ENCODE measurements around the gene ESRP2. TPM values are rescaled to one million over a fixed set of nuclear protein-coding genes. Genes with fewer than 3 reads are reported as not detected.

Gene ESRP2
- total RNA-seq, 1 experiment from 2014 or later: 27.0 TPM

DNA sequence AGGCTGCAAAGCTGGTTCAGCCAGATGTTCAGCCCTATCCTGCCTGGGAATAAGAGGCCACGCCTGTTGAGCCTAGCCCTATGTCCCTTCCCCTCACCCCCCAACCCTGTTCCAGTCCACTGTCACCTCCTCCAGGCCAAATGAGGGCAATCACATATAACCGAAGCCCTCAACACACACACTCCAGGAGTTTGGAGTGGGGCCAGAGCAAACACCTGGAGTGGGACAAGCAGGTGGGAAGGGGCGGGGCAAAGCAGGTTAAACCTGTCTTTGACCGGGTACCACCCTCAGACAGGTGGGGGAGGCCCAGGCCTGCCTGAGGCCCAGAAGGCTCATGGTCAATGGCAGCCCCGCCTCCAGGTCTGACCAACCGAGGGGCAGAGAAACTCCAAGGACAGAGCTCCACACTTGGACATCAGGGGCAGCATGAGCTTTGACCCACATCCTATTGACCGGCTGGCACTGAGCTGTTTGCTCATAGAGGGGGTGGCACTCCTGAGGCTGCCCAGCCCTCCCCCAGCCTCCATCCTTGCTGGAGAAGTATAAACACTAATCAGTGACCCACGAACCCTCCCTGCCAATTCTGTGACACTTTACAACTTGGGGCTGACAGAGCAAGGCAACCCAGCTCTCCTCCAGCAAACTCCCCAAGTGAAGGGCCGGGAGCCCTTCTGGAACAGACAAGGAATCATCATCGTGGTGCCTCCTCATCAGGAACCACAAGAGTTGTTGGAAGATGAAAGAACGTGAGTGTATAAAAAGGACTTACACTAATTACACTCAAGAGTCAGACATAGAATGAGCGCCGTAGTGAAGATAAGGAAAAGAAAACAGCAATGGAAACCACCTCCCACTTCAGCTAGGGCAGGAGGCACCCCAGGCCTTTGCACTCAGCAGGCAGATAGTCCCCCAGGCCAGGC is 1.5 kb downstream of the ESRP2 start:
- TF ChIP-seq POLR2AphosphoS5 (IDR thresholded peaks at IDR 0.05; ENCODE audit: low read depth, low read length) (no peak), TCF7L2 (IDR thresholded peaks at IDR 0.05; ENCODE audit: low read depth, low read length) (no peak), SIN3A (IDR thresholded peaks at IDR 0.05; ENCODE audit: borderline replicate concordance, insufficient read depth, low read depth, low read length) (no peak)
- TF ChIP-seq, protein P1, sequence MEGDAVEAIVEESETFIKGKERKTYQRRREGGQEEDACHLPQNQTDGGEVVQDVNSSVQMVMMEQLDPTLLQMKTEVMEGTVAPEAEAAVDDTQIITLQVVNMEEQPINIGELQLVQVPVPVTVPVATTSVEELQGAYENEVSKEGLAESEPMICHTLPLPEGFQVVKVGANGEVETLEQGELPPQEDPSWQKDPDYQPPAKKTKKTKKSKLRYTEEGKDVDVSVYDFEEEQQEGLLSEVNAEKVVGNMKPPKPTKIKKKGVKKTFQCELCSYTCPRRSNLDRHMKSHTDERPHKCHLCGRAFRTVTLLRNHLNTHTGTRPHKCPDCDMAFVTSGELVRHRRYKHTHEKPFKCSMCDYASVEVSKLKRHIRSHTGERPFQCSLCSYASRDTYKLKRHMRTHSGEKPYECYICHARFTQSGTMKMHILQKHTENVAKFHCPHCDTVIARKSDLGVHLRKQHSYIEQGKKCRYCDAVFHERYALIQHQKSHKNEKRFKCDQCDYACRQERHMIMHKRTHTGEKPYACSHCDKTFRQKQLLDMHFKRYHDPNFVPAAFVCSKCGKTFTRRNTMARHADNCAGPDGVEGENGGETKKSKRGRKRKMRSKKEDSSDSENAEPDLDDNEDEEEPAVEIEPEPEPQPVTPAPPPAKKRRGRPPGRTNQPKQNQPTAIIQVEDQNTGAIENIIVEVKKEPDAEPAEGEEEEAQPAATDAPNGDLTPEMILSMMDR (IDR thresholded peaks at IDR 0.05): no peak
- TF ChIP-seq, protein P2, sequence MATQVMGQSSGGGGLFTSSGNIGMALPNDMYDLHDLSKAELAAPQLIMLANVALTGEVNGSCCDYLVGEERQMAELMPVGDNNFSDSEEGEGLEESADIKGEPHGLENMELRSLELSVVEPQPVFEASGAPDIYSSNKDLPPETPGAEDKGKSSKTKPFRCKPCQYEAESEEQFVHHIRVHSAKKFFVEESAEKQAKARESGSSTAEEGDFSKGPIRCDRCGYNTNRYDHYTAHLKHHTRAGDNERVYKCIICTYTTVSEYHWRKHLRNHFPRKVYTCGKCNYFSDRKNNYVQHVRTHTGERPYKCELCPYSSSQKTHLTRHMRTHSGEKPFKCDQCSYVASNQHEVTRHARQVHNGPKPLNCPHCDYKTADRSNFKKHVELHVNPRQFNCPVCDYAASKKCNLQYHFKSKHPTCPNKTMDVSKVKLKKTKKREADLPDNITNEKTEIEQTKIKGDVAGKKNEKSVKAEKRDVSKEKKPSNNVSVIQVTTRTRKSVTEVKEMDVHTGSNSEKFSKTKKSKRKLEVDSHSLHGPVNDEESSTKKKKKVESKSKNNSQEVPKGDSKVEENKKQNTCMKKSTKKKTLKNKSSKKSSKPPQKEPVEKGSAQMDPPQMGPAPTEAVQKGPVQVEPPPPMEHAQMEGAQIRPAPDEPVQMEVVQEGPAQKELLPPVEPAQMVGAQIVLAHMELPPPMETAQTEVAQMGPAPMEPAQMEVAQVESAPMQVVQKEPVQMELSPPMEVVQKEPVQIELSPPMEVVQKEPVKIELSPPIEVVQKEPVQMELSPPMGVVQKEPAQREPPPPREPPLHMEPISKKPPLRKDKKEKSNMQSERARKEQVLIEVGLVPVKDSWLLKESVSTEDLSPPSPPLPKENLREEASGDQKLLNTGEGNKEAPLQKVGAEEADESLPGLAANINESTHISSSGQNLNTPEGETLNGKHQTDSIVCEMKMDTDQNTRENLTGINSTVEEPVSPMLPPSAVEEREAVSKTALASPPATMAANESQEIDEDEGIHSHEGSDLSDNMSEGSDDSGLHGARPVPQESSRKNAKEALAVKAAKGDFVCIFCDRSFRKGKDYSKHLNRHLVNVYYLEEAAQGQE (IDR thresholded peaks at IDR 0.05; ENCODE audit: insufficient read depth in 1 of 2, low read depth in 2 of 2, low read length in 1 of 2): no peak
- in situ Hi-C loops (cut with HindIII; ENCODE audit: low pct_unique_long_range_greater_than_20kb, low sequenced_read_pairs) (no loop called here), intact Hi-C loops (cut with micrococcal nuclease; ENCODE audit: unreplicated experiment) (no loop called here)
- no peaks in the 10 kb centered on the region; the same call in 1 of the 2 replicates for H3K36me3 ChIP-seq (ENCODE audit: control insufficient read depth, insufficient read depth, low read length)
- H3K27me3 ChIP-seq (ENCODE audit: control insufficient read depth, insufficient read depth, low read length): no peaks in the 10 kb centered on the region
- peak overlapping the region; percentile 62 to 76 for H3K4me3 ChIP-seq (ENCODE audit: low read depth in 2 of 2, low read length in 2 of 2)
- no TSS peak for BruUV-seq (replicated peaks)
- peaks cover 8% of the 10 kb centered on the region for H3K4me1 ChIP-seq (ENCODE audit: control insufficient read depth, insufficient read depth, low read length)
- ChIA-PET CTCF (interaction anchor here (0.6 kb wide), 1 partner anchor 85 kb away, joined by 4 read pairs; no protein-coding TSS in a partner anchor), POLR2A (interaction anchor here (0.5 kb wide), 1 partner anchor 94 kb away, joined by 5 read pairs; no protein-coding TSS in a partner anchor)
- ATAC-seq (no peak), DNase-seq (ENCODE audit: low read depth, low spot score) (no peak)
- no peaks in the 10 kb centered on the region for H3K9me3 ChIP-seq (ENCODE audit: control insufficient read depth, insufficient read depth, low read depth, low read length)
- peak overlapping the region; percentile 71 for H3K27ac ChIP-seq (ENCODE audit: low read length)

DNA sequence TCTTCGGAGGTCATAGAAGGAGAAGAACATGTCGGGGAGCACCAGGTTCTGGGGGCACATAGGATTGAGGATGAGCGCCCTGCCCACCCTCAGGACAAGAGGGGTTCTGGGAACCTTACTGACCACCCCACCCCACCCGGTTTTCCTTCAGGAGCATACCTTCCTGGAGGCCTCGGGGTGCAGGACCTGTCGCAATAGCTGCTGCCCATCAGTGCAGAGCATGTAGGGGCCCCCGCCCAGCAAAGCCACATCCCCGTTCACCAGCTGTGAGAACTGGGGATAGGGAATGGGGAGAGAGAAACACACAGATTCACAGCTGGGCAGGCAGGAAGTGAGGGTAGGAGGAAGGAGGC is 2.1 kb downstream of the ESRP2 start:
- Histone ChIP-seq H3K36me3 (ENCODE audit: control insufficient read depth, insufficient read depth, low read length) (no peaks in the 10 kb centered on the region; the same call in 1 of the 2 replicates), H3K4me3 (ENCODE audit: low read depth in 2 of 2, low read length in 2 of 2) (no peak overlapping the region; a peak in 1 of 4 replicates), H3K27ac (ENCODE audit: low read length) (no peak overlapping the region), H3K4me1 (ENCODE audit: control insufficient read depth, insufficient read depth, low read length) (peaks cover 8% of the 10 kb centered on the region), H3K27me3 (ENCODE audit: control insufficient read depth, insufficient read depth, low read length) (no peaks in the 10 kb centered on the region), H3K9me3 (ENCODE audit: control insufficient read depth, insufficient read depth, low read depth, low read length) (no peaks in the 10 kb centered on the region)
- in situ Hi-C loops (cut with HindIII; ENCODE audit: low pct_unique_long_range_greater_than_20kb, low sequenced_read_pairs) (no loop called here), intact Hi-C loops (cut with micrococcal nuclease; ENCODE audit: unreplicated experiment) (no loop called here)
- no peak for DNase-seq (ENCODE audit: low read depth, low spot score)
- TF ChIP-seq TCF7L2 (IDR thresholded peaks at IDR 0.05; ENCODE audit: low read depth, low read length): no peak
- no peak for TF ChIP-seq SIN3A (IDR thresholded peaks at IDR 0.05; ENCODE audit: borderline replicate concordance, insufficient read depth, low read depth, low read length)
- no TSS peak for BruUV-seq (replicated peaks)
- no peak for ATAC-seq
- ChIA-PET CTCF (no interaction called here), POLR2A (interaction anchor here (0.5 kb wide), 1 partner anchor 94 kb away, joined by 5 read pairs; no protein-coding TSS in a partner anchor)
